K562 (cell line): ENCODE results near the gene NRXN3. TPM values are rescaled to one million over a fixed set of nuclear protein-coding genes. Genes with fewer than 3 reads are reported as not detected.

Source experiments
- ATAC-seq: fragments of 200-7000 bp; cut with Tn5 transposase; 3 replicates; pipeline ENCODE4 v1.9.1; 2020; ENCODE audit warnings: moderate library complexity
- BruUV-seq: library from RNA; stranded (reverse); fragments of 400-500 nt; replicated peaks from 2 replicates; lab custom pipeline; 2021; lab: Mats Ljungman, UMichigan
- CTCF ChIA-PET: fragments of 300-600 bp; formaldehyde crosslinking; extraction: SDS; loops from one replicate; lab custom pipeline; 2021; ENCODE audit warnings: low intra/inter-chr PET ratio; lab: Yijun Ruan, JAX
- POLR2A ChIA-PET: fragments of 300-600, 350-650 bp; sonication (Branson Sonifier 250); formaldehyde crosslinking; extraction: SDS; loops from one replicate; lab custom pipeline; 2021; ENCODE audit warnings: antibody characterized with exemption, inconsistent platforms; lab: Yijun Ruan, JAX
- DNase-seq, 4 experiments: peaks; one replicate each; pipeline versions ENCODE4 v3.0.0 to v3.0.0-alpha.2; 2011 to 2018; ENCODE audit warnings: low spot score in 3 of 4, mixed read lengths in 3 of 4; ENCODE audit errors: extremely low read depth in 1 of 4
- FAIRE-seq: peaks from 2 replicates; lab custom pipeline; 2011; peaks lifted over from hg19 to GRCh38; lab: Jason Lieb, UNC
- H2AFZ ChIP-seq: 2 replicates; pipeline ENCODE4 v1.6.0; 2011; ENCODE audit warnings: low read depth, low read length, control low read depth, inconsistent platforms
- H3K27ac ChIP-seq: fragments of 200-600 bp; 3 replicates; pipeline ENCODE4 v1.8.0; 2011; ENCODE audit warnings: low read depth, mild to moderate bottlenecking, control low read depth, inconsistent platforms, low read length, moderate library complexity, mixed read lengths; ENCODE audit errors: extremely low read depth
- H3K27me3 ChIP-seq, 2 experiments: fragments of 300-600 bp in 1 of 2; 2 replicates in 1 of 2; 3 replicates in 1 of 2; pipeline versions ENCODE4 v1.6.0 to v1.8.0; 2011; ENCODE audit warnings: inconsistent platforms in 2 of 2, low read length in 2 of 2, mild to moderate bottlenecking in 1 of 2, mixed read lengths in 1 of 2, moderate library complexity in 1 of 2; ENCODE audit not compliant: control insufficient read depth in 2 of 2, insufficient read depth in 2 of 2
- H3K36me3 ChIP-seq: fragments of 300-600 bp; 3 replicates; pipeline ENCODE4 v1.8.0; 2011; ENCODE audit warnings: mild to moderate bottlenecking, low read length, inconsistent platforms; ENCODE audit not compliant: control insufficient read depth, insufficient read depth
- H3K4me1 ChIP-seq, 2 experiments: fragments of 200-600 bp in 1 of 2; replicated peaks in 1 of 2; 2 replicates in 1 of 2; 3 replicates in 1 of 2; pipeline versions ENCODE4 v1.5.1 to v1.8.0; 2011; ENCODE audit warnings: inconsistent platforms in 2 of 2, low read length in 2 of 2, mild to moderate bottlenecking in 1 of 2, mixed read lengths in 1 of 2, moderate library complexity in 1 of 2; ENCODE audit not compliant: control insufficient read depth in 2 of 2, insufficient read depth in 2 of 2
- H3K4me2 ChIP-seq: 2 replicates; pipeline ENCODE4 v1.6.1; 2011; ENCODE audit warnings: low read length, control low read depth, inconsistent platforms, mixed read lengths; ENCODE audit not compliant: insufficient read depth
- H3K4me3 ChIP-seq: fragments of 200-600 bp; sonication (generic), shearing (Covaris generic); 2 replicates; pipeline ENCODE4 v1.5.1; 2016; ENCODE audit warnings: control low read depth, inconsistent platforms
- H3K79me2 ChIP-seq: fragments of 200-600 bp; 3 replicates; pipeline ENCODE4 v1.8.0; 2011; ENCODE audit warnings: low read length, inconsistent platforms; ENCODE audit not compliant: control insufficient read depth, insufficient read depth
- H3K9ac ChIP-seq, 2 experiments: 2 replicates each; pipeline versions ENCODE4 v1.6.0 to v1.6.1; 2011; ENCODE audit warnings: low read depth in 2 of 2, low read length in 2 of 2, control low read depth in 1 of 2, inconsistent platforms in 1 of 2, mild to moderate bottlenecking in 1 of 2, mixed read lengths in 1 of 2; ENCODE audit not compliant: insufficient read depth in 1 of 2
- H3K9me1 ChIP-seq: one replicate; pipeline ENCODE4 v1.6.0; 2011; ENCODE audit warnings: inconsistent platforms, mild to moderate bottlenecking, low read length, moderate library complexity; ENCODE audit not compliant: control insufficient read depth, insufficient read depth
- H3K9me3 ChIP-seq: replicated peaks from 2 replicates; pipeline ENCODE4 v1.5.1; 2011; ENCODE audit warnings: low read depth, low read length, inconsistent platforms; ENCODE audit not compliant: control insufficient read depth, insufficient read depth
- H4K20me1 ChIP-seq: replicated peaks from 2 replicates; pipeline ENCODE4 v1.6.1; 2011; ENCODE audit warnings: low read length, inconsistent platforms, mixed read lengths; ENCODE audit not compliant: control insufficient read depth, insufficient read depth
- ARID3A ChIP-seq: IDR thresholded peaks from 2 replicates; pipeline ENCODE4 v1.6.1; 2012; ENCODE audit warnings: low read depth, low read length, improper control_type of control experiment, borderline replicate concordance
- CCAR2 ChIP-seq: fragments of 200-400 bp; formaldehyde crosslinking; IDR thresholded peaks from 2 replicates; pipeline ENCODE4 v1.6.1; 2017; ENCODE audit warnings: mild to moderate bottlenecking, low read depth, low read length
- CXXC5 ChIP-seq: fragments of 250-450 bp; sonication (Bioruptor Pico); IDR thresholded peaks from 2 replicates; pipeline ENCODE4 v1.8.0; 2022; ENCODE audit warnings: inconsistent platforms, mild to moderate bottlenecking, moderate library complexity
- MAFF ChIP-seq: IDR thresholded peaks from 2 replicates; pipeline ENCODE4 v1.6.1; 2012; ENCODE audit warnings: low read length, improper control_type of control experiment
- MAX ChIP-seq: sonication (generic); formaldehyde crosslinking; IDR thresholded peaks from 2 replicates; pipeline ENCODE4 v1.9.0; 2022; ENCODE audit warnings: mild to moderate bottlenecking, missing genetic modification reagents
- MBD2 ChIP-seq: sonication (generic); IDR thresholded peaks from 2 replicates; pipeline ENCODE4 v1.6.1; 2016; ENCODE audit warnings: low read depth, borderline replicate concordance
- MXI1 ChIP-seq: IDR thresholded peaks from 2 replicates; pipeline ENCODE4 v1.6.1; 2011; ENCODE audit warnings: low read depth, mild to moderate bottlenecking, improper control_type of control experiment, low read length
- NR2C2 ChIP-seq, 2 experiments: fragments of 200-800 bp in 1 of 2; sonication (Bioruptor generic) in 1 of 2; sonication (generic) in 1 of 2; formaldehyde crosslinking in 1 of 2; IDR thresholded peaks; 2 replicates each; pipeline versions ENCODE4 v1.6.1 to v1.8.0; 2016 to 2022; ENCODE audit warnings: mild to moderate bottlenecking in 1 of 2, missing compliant biosample characterization in 1 of 2, missing genetic modification characterization in 1 of 2, missing genetic modification reagents in 1 of 2
- NUFIP1 ChIP-seq: fragments of 450-650 bp; IDR thresholded peaks from 2 replicates; pipeline ENCODE4 v1.6.1; 2018; ENCODE audit not compliant: partially characterized antibody
- RAD51 ChIP-seq: fragments of 450-650 bp; IDR thresholded peaks from 2 replicates; pipeline ENCODE4 v1.7.1; 2016; ENCODE audit warnings: low read depth, mild to moderate bottlenecking, borderline replicate concordance
- RBM17 ChIP-seq: fragments of 200-400 bp; formaldehyde crosslinking; IDR thresholded peaks from 2 replicates; pipeline ENCODE4 v1.6.1; 2017; ENCODE audit warnings: low read depth, mild to moderate bottlenecking, low read length, borderline replicate concordance
- ZBTB11 ChIP-seq, 3 experiments: fragments of 200-800 bp in 1 of 3; fragments of 250-450 bp in 1 of 3; fragments of 450-650 bp in 1 of 3; sonication (Bioruptor Pico) in 1 of 3; sonication (Bioruptor generic) in 1 of 3; formaldehyde crosslinking in 1 of 3; IDR thresholded peaks; 2 replicates each; pipeline versions ENCODE4 v1.6.1 to v1.8.0; 2016 to 2022; ENCODE audit warnings: mild to moderate bottlenecking in 2 of 3, missing genetic modification characterization in 2 of 3, missing compliant biosample characterization in 1 of 3, moderate library complexity in 1 of 3
- ZBTB12 ChIP-seq: fragments of 250-450 bp; sonication (Bioruptor Pico); IDR thresholded peaks from 2 replicates; pipeline ENCODE4 v1.4.0; 2020
- ZBTB43 ChIP-seq: sonication (generic); formaldehyde crosslinking; IDR thresholded peaks from 2 replicates; pipeline ENCODE4 v1.8.0; 2023; ENCODE audit warnings: mild to moderate bottlenecking, missing genetic modification reagents
- ZNF696 ChIP-seq: fragments of 250-450 bp; sonication (Bioruptor Pico); conservative IDR thresholded peaks from 2 replicates; pipeline ENCODE4 v1.4.0; 2020; ENCODE audit warnings: mild to moderate bottlenecking, moderate library complexity
- WGBS: fragments of 100-300 bp; shearing (Covaris generic); methylation state at CpG from one replicate; pipeline ENCODE4 v1.1.6; 2016; ENCODE audit warnings: low coverage, mixed read lengths; ENCODE audit not compliant: insufficient coverage; ENCODE audit errors: missing lambda C conversion rate; 5-methylcytosine and 5-hydroxymethylcytosine counted together
- in situ Hi-C: fragments of 300-500 bp; cut with MboI; formaldehyde crosslinking; loops from 4 replicates; pipeline ENCODE4 v1.15.0; 2018; ENCODE audit warnings: inconsistent platforms, mixed read lengths
- intact Hi-C: fragments of 100-400 bp; cut with micrococcal nuclease; formaldehyde crosslinking; loops from 2 replicates; pipeline ENCODE4 v1.14.2; 2022
- polyA plus RNA-seq, 8 experiments: library from polyadenylated mRNA; depleted of rRNA in 4 of 8; stranded (reverse) in 5 of 8; unstranded in 3 of 8; fragments of >200 nt; fragmentation: Nextera tagmentation in 2 of 8; fragmentation: Illumina TruSeq in 1 of 8; extraction: Ambion mirVana in 2 of 8; extraction: Trizol in 1 of 8; gene quantifications; 2 replicates each; pipeline versions ENCODE4 v1.2.1 to v1.2.3, GENCODE V29; 2011 to 2014; ENCODE audit warnings: inconsistent platforms in 1 of 8, missing spikeins in 1 of 8
- total RNA-seq, 7 experiments: library from RNA; depleted of rRNA in 6 of 7; stranded (reverse); fragments of >200 nt in 6 of 7; fragmentation: Illumina TruSeq in 2 of 7; extraction: Trizol in 2 of 7; gene quantifications; 2 replicates each; pipeline versions ENCODE4 v1.2.1 to v1.2.3, GENCODE V29; 2011 to 2021; ENCODE audit warnings: low replicate concordance in 1 of 7

NRXN3 gene
- total and polyA plus RNA-seq, 9 of the 15 experiments (the other 6 are each of a cell fraction or from before 2014, with no cell fraction given): 0.09 TPM; not detected in 8

GRCh38 chr14:79328863-79329262 lies 1158.7 kb downstream of the NRXN3 start:
- Histone ChIP-seq H3K4me2 (no peak overlapping the region), H2AFZ (no peak overlapping the region), H3K9me1 (no peaks in the 10 kb centered on the region), H3K27ac (no peak overlapping the region), H3K36me3 (no peaks in the 10 kb centered on the region), H3K27me3 (no peaks in the 10 kb centered on the region), H3K9ac (no peak overlapping the region), H4K20me1 (no peaks in the 10 kb centered on the region), H3K4me3 (no peak overlapping the region), H3K9me3 (no peaks in the 10 kb centered on the region), H3K79me2 (no peaks in the 10 kb centered on the region), H3K4me1 (no peaks in the 10 kb centered on the region)
- 4% methylated on average over 3 of the region's 3 CpGs for WGBS
- ChIA-PET CTCF (no interaction called here), POLR2A (no interaction called here)
- in situ Hi-C loops: no loop called here
- ATAC-seq (no peak), FAIRE-seq (no peak), DNase-seq (no peak)
- intact Hi-C loops: no loop called here
- BruUV-seq: no TSS peak
- TF ChIP-seq MBD2: no peak
- no peak for TF ChIP-seq NR2C2 (CRISPR knock-in tag; IDR thresholded peaks at IDR 0.05)
- TF ChIP-seq NR2C2 (tag; IDR thresholded peaks at IDR 0.05): no peak
- no peak for TF ChIP-seq ARID3A
- TF ChIP-seq CCAR2: no peak
- no peak for TF ChIP-seq RAD51
- no peak for TF ChIP-seq MAX
- no peak for TF ChIP-seq ZBTB12 (CRISPR knock-in tag)
- no peak for TF ChIP-seq CXXC5 (CRISPR knock-in tag)
- no peak for TF ChIP-seq RBM17
- no peak for TF ChIP-seq MXI1
- TF ChIP-seq ZBTB11 (CRISPR knock-in tag; IDR thresholded peaks at IDR 0.05): no peak
- no peak for TF ChIP-seq MAFF
- TF ChIP-seq ZNF696 (CRISPR knock-in tag): no peak
- no peak for TF ChIP-seq ZBTB43 (CRISPR knock-in tag)
- no peak for TF ChIP-seq NUFIP1
